Measurements from ENCODE around the gene LENG9. TPM values are rescaled to one million over a fixed set of nuclear protein-coding genes. Genes with fewer than 3 reads are reported as not detected.
A peak's percentile ranks its signal among the peaks of the same experiment; 100 is the strongest.
"Not testable (repeated sequence)": the region's sequence is repeated elsewhere in the genome, so short reads cannot be mapped to it uniquely, and the experiment has no call there.

LENG9 gene
- total RNA-seq, 1 donor from 2014 or later: 10.3 TPM

DNA sequence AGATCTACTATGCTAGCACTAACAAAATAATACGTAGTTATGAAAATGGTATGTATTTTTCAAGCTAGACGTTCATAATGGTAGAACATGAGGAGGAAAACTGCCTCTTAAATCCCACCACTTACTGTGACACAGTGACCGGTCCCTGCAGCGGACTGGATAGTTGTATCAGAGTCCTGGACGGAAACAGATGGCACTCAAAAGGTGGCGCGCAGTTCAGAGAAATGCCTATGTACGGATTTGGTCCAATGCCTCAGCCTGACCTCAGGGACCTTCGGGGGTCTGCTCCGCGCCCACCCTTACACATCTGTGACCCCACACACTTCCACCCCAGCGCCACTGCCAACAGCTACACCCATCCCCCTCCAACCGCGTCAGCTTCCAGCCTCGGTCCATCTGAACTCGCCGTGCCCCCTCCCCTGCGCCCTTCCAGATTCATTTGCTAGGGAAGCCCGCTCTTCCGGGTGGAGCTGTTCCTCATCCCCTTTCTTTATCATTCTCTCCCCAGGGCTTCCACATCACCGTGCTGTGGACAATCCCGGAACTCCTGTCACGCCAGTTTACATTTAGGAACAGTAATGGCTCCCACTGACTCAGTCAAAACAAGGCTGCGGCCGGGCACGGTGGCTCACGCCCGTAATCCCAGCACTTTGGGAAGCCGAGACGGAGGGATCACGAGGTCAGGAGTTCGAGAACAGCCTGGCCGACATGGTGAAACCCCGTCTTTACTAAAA lies 15.4 kb downstream of the LENG9 start:
- Histone ChIP-seq H3K27me3 (no peaks in the 10 kb centered on the region), H3K27ac (peak overlapping the region; percentile 95), H3K9me3 (no peaks in the 10 kb centered on the region), H3K36me3 (peaks cover 0 to 31% of the 10 kb centered on the region in 2 donors), H3K4me1 (peaks cover 55% of the 10 kb centered on the region), H3K4me3 (peak overlapping the region; percentile 62 to 90)
- no peak for TF ChIP-seq POLR2AphosphoS5 (IDR thresholded peaks at IDR 0.05; ENCODE audit: insufficient read depth in 1 of 2, low read depth in 1 of 2)
- TF ChIP-seq, protein P1, sequence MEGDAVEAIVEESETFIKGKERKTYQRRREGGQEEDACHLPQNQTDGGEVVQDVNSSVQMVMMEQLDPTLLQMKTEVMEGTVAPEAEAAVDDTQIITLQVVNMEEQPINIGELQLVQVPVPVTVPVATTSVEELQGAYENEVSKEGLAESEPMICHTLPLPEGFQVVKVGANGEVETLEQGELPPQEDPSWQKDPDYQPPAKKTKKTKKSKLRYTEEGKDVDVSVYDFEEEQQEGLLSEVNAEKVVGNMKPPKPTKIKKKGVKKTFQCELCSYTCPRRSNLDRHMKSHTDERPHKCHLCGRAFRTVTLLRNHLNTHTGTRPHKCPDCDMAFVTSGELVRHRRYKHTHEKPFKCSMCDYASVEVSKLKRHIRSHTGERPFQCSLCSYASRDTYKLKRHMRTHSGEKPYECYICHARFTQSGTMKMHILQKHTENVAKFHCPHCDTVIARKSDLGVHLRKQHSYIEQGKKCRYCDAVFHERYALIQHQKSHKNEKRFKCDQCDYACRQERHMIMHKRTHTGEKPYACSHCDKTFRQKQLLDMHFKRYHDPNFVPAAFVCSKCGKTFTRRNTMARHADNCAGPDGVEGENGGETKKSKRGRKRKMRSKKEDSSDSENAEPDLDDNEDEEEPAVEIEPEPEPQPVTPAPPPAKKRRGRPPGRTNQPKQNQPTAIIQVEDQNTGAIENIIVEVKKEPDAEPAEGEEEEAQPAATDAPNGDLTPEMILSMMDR (IDR thresholded peaks at IDR 0.05): no peak
- no peak for TF ChIP-seq POLR2A (IDR thresholded peaks at IDR 0.05)
- DNase-seq (ENCODE audit: extremely low spot score in 2 of 2): no peak
- intact Hi-C loops (cut with DNase I): no loop called here

DNA sequence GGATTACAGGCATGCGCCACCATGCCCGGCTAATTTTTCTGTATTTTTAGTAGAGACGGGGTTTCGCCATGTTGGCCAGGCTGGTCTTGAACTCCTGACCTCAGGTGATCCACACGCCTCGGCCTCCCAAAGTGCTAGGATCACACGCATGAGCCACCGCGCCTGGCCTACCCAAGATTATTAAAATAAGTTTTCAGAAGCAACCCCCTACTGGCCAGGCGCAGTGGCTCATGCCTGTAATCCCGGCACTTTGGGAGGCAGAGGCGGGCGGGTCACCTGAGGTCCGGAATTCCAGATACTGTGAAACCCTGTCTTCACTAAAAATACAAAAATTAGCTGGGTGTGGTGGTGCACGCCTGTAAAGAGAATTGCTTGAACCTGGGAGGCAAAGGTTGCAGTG lies 17.2 kb downstream of the LENG9 start:
- H3K9me3 ChIP-seq; H3K4me3 ChIP-seq; H3K27me3 ChIP-seq; DNase-seq (ENCODE audit: extremely low spot score in 2 of 2); intact Hi-C loops (cut with DNase I); H3K27ac ChIP-seq: not testable (repeated sequence)
- H3K4me1 ChIP-seq: peaks cover 41% of the 10 kb centered on the region
- H3K36me3 ChIP-seq: peaks cover 0 to 12% of the 10 kb centered on the region in 2 donors

DNA sequence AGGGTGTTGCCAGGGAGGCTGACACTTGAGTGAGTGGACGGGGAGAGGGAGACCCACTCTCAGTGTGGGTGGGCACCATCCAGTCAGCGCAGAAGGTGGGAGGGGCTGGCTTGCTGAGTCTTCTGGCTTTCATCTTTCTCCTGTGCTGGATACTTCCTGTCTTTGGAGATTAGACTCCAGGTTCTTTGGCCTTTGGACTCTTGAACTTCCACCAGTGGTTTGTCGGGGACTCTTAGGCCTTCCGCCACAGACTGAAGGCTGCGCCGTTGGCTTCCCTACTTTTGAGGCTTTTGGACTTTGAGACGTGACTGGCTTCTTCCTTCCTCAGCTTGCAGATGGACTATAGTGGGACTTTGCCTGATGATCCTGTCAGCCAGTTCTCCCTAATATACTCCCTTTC lies 18.8 kb downstream of the LENG9 start:
- TF ChIP-seq, protein P1 (IDR thresholded peaks at IDR 0.05): no peak
- TF ChIP-seq POLR2A (IDR thresholded peaks at IDR 0.05) (no peak), POLR2AphosphoS5 (IDR thresholded peaks at IDR 0.05; ENCODE audit: insufficient read depth in 1 of 2, low read depth in 1 of 2) (no peak)
- H3K4me3 ChIP-seq: no peak overlapping the region
- peaks cover 0 to 9% of the 10 kb centered on the region in 2 donors for H3K36me3 ChIP-seq
- H3K9me3 ChIP-seq: no peaks in the 10 kb centered on the region
- no peak overlapping the region for H3K27ac ChIP-seq
- intact Hi-C loops (cut with DNase I): no loop called here
- H3K4me1 ChIP-seq: peaks cover 25% of the 10 kb centered on the region
- H3K27me3 ChIP-seq: no peaks in the 10 kb centered on the region
- DNase-seq (ENCODE audit: extremely low spot score in 2 of 2): no peak

DNA sequence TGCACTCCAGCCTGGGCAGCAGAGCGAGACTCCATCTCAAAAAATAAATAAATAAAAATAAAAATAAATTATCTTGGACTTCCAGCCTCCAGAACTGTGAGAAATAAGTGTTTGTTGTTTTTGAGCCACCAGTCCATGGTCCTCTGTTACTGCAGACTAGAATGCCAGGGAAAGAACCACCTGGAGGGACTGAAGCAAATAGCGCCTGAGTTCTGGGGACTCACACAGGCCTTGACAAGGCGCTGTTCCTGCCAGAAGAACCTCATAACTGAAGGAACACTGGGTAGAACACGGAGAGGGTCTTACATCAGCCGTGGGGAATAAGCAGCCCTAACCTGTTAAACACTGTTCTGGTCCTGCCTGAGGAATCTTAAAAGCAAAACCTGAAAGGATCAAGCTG lies 22.9 kb downstream of the LENG9 start:
- no peak for DNase-seq (ENCODE audit: extremely low spot score in 2 of 2)
- Histone ChIP-seq H3K4me1 (peaks cover 10% of the 10 kb centered on the region), H3K27me3 (no peaks in the 10 kb centered on the region), H3K4me3 (no peak overlapping the region), H3K36me3 (peaks cover 0 to 9% of the 10 kb centered on the region in 2 donors), H3K27ac (no peak overlapping the region), H3K9me3 (no peaks in the 10 kb centered on the region)
- TF ChIP-seq POLR2A (IDR thresholded peaks at IDR 0.05): no peak
- intact Hi-C loops (cut with DNase I): no loop called here

DNA sequence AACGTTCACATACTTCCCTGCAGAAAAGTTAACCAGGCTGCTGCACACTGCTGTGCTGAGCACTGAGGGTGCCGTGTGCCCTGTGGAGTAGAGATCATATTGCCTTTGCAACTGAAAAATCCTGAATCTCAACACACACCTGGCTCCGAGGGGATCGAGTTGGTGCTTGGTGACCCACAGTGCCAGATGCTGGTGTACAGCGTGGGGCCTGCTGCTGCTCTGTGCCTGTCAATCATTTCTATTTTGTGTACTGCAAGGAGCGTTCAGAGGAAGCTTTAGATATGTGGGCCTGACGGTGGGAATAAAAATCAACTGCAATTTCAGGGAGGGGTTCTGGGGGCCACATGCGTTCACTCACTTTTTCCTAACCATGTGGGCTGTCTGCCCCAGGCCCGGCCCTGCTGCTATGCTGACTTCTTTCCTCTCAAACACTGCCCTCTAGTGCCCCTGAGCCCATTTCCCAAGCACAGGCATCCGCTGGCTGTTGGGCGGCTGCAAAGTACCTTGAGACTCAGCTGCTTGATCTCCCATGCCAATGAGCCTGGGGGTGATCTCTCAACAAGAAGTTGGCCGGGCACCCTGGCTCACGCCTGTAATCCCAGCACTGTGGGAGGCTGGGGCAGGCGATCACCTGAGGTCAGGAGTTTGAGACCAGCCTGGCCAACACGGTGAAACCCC lies 24.3 kb downstream of the LENG9 start:
- no peaks in the 10 kb centered on the region for H3K27me3 ChIP-seq
- H3K4me1 ChIP-seq: peaks cover 23% of the 10 kb centered on the region
- TF ChIP-seq POLR2AphosphoS5 (IDR thresholded peaks at IDR 0.05; ENCODE audit: insufficient read depth in 1 of 2, low read depth in 1 of 2) (no peak), POLR2A (IDR thresholded peaks at IDR 0.05) (no peak)
- TF ChIP-seq, protein P1 (IDR thresholded peaks at IDR 0.05): no peak
- intact Hi-C loops (cut with DNase I): no loop called here
- H3K4me3 ChIP-seq: no peak overlapping the region
- no peaks in the 10 kb centered on the region for H3K9me3 ChIP-seq
- no peak for DNase-seq (ENCODE audit: extremely low spot score in 2 of 2)
- no peak overlapping the region for H3K27ac ChIP-seq
- H3K36me3 ChIP-seq: peaks cover 0 to 3% of the 10 kb centered on the region in 2 donors
